K562 (cell line): ENCODE measurements around the gene UGP2. TPM values are rescaled to one million over a fixed set of nuclear protein-coding genes. Genes with fewer than 3 reads are reported as not detected.

Experiments used
- ATAC-seq: fragments of 200-7000 bp; cut with Tn5 transposase; 3 replicates; pipeline ENCODE4 v1.9.1; 2020; ENCODE audit warnings: moderate library complexity
- BruUV-seq: library from RNA; stranded (reverse); fragments of 400-500 nt; replicated peaks from 2 replicates; lab custom pipeline; 2021; lab: Mats Ljungman, UMichigan
- CTCF ChIA-PET: fragments of 300-600 bp; formaldehyde crosslinking; extraction: SDS; loops from one replicate; lab custom pipeline; 2021; ENCODE audit warnings: low intra/inter-chr PET ratio; lab: Yijun Ruan, JAX
- POLR2A ChIA-PET: fragments of 300-600, 350-650 bp; sonication (Branson Sonifier 250); formaldehyde crosslinking; extraction: SDS; loops from one replicate; lab custom pipeline; 2021; ENCODE audit warnings: antibody characterized with exemption, inconsistent platforms; lab: Yijun Ruan, JAX
- DNase-seq, 4 experiments: peaks; one replicate each; pipeline versions ENCODE4 v3.0.0 to v3.0.0-alpha.2; 2011 to 2018; ENCODE audit warnings: low spot score in 3 of 4, mixed read lengths in 3 of 4; ENCODE audit errors: extremely low read depth in 1 of 4
- FAIRE-seq: peaks from 2 replicates; lab custom pipeline; 2011; peaks lifted over from hg19 to GRCh38; lab: Jason Lieb, UNC
- H2AFZ ChIP-seq: 2 replicates; pipeline ENCODE4 v1.6.0; 2011; ENCODE audit warnings: low read depth, low read length, control low read depth, inconsistent platforms
- H3K27ac ChIP-seq: fragments of 200-600 bp; 3 replicates; pipeline ENCODE4 v1.8.0; 2011; ENCODE audit warnings: low read depth, mild to moderate bottlenecking, control low read depth, inconsistent platforms, low read length, moderate library complexity, mixed read lengths; ENCODE audit errors: extremely low read depth
- H3K27me3 ChIP-seq, 2 experiments: fragments of 300-600 bp in 1 of 2; 2 replicates in 1 of 2; 3 replicates in 1 of 2; pipeline versions ENCODE4 v1.6.0 to v1.8.0; 2011; ENCODE audit warnings: inconsistent platforms in 2 of 2, low read length in 2 of 2, mild to moderate bottlenecking in 1 of 2, mixed read lengths in 1 of 2, moderate library complexity in 1 of 2; ENCODE audit not compliant: control insufficient read depth in 2 of 2, insufficient read depth in 2 of 2
- H3K36me3 ChIP-seq: fragments of 300-600 bp; 3 replicates; pipeline ENCODE4 v1.8.0; 2011; ENCODE audit warnings: mild to moderate bottlenecking, low read length, inconsistent platforms; ENCODE audit not compliant: control insufficient read depth, insufficient read depth
- H3K4me1 ChIP-seq, 2 experiments: fragments of 200-600 bp in 1 of 2; replicated peaks in 1 of 2; 2 replicates in 1 of 2; 3 replicates in 1 of 2; pipeline versions ENCODE4 v1.5.1 to v1.8.0; 2011; ENCODE audit warnings: inconsistent platforms in 2 of 2, low read length in 2 of 2, mild to moderate bottlenecking in 1 of 2, mixed read lengths in 1 of 2, moderate library complexity in 1 of 2; ENCODE audit not compliant: control insufficient read depth in 2 of 2, insufficient read depth in 2 of 2
- H3K4me2 ChIP-seq: 2 replicates; pipeline ENCODE4 v1.6.1; 2011; ENCODE audit warnings: low read length, control low read depth, inconsistent platforms, mixed read lengths; ENCODE audit not compliant: insufficient read depth
- H3K4me3 ChIP-seq: fragments of 200-600 bp; sonication (generic), shearing (Covaris generic); 2 replicates; pipeline ENCODE4 v1.5.1; 2016; ENCODE audit warnings: control low read depth, inconsistent platforms
- H3K79me2 ChIP-seq: fragments of 200-600 bp; 3 replicates; pipeline ENCODE4 v1.8.0; 2011; ENCODE audit warnings: low read length, inconsistent platforms; ENCODE audit not compliant: control insufficient read depth, insufficient read depth
- H3K9ac ChIP-seq, 2 experiments: 2 replicates each; pipeline versions ENCODE4 v1.6.0 to v1.6.1; 2011; ENCODE audit warnings: low read depth in 2 of 2, low read length in 2 of 2, control low read depth in 1 of 2, inconsistent platforms in 1 of 2, mild to moderate bottlenecking in 1 of 2, mixed read lengths in 1 of 2; ENCODE audit not compliant: insufficient read depth in 1 of 2
- H3K9me1 ChIP-seq: one replicate; pipeline ENCODE4 v1.6.0; 2011; ENCODE audit warnings: inconsistent platforms, mild to moderate bottlenecking, low read length, moderate library complexity; ENCODE audit not compliant: control insufficient read depth, insufficient read depth
- H3K9me3 ChIP-seq: replicated peaks from 2 replicates; pipeline ENCODE4 v1.5.1; 2011; ENCODE audit warnings: low read depth, low read length, inconsistent platforms; ENCODE audit not compliant: control insufficient read depth, insufficient read depth
- H4K20me1 ChIP-seq: replicated peaks from 2 replicates; pipeline ENCODE4 v1.6.1; 2011; ENCODE audit warnings: low read length, inconsistent platforms, mixed read lengths; ENCODE audit not compliant: control insufficient read depth, insufficient read depth
- ATF7 ChIP-seq: fragments of 450-650 bp; IDR thresholded peaks from 2 replicates; pipeline ENCODE4 v1.7.1; 2014; ENCODE audit warnings: mild to moderate bottlenecking, moderate library complexity
- CAMTA2 ChIP-seq: fragments of 250-450 bp; sonication (Bioruptor Pico); conservative IDR thresholded peaks from 2 replicates; pipeline ENCODE4 v1.5.1; 2022
- CHD1 ChIP-seq: fragments of 200-600 bp; sonication (generic); IDR thresholded peaks from one replicate; pipeline ENCODE4 v1.6.1; 2012; ENCODE audit warnings: mild to moderate bottlenecking, moderate library complexity, low read length, inconsistent platforms
- CREM ChIP-seq: IDR thresholded peaks from 2 replicates; pipeline ENCODE4 v1.6.1; 2014; ENCODE audit warnings: antibody characterized with exemption, low read depth
- DMBX1 ChIP-seq: fragments of 250-450 bp; sonication (Bioruptor Pico); IDR thresholded peaks from 2 replicates; pipeline ENCODE4 v1.8.0; 2022; ENCODE audit warnings: inconsistent platforms, mild to moderate bottlenecking, moderate library complexity, borderline replicate concordance
- KLF13 ChIP-seq: fragments of 450-650 bp; IDR thresholded peaks from 2 replicates; pipeline ENCODE4 v1.6.1; 2016; ENCODE audit warnings: missing genetic modification characterization, low read depth, mild to moderate bottlenecking, missing compliant biosample characterization, moderate library complexity, borderline replicate concordance
- MED1 ChIP-seq: sonication (generic); formaldehyde crosslinking; IDR thresholded peaks from 2 replicates; pipeline ENCODE4 v1.8.1; 2023; ENCODE audit warnings: missing genetic modification reagents, borderline replicate concordance
- RBM15 ChIP-seq: fragments of 200-400 bp; formaldehyde crosslinking; IDR thresholded peaks from 2 replicates; pipeline ENCODE4 v1.6.1; 2018; ENCODE audit warnings: mild to moderate bottlenecking, low read length, moderate library complexity; ENCODE audit not compliant: insufficient read depth
- STAG1 ChIP-seq: sonication (generic); formaldehyde crosslinking; IDR thresholded peaks from 2 replicates; pipeline ENCODE4 v1.5.0; 2020; ENCODE audit warnings: missing genetic modification reagents, borderline replicate concordance
- TBP ChIP-seq: optimal IDR thresholded peaks from 2 replicates; pipeline ENCODE3; 2011; ENCODE audit warnings: low read depth, low read length, improper control_type of control experiment
- THAP7 ChIP-seq: fragments of 250-450 bp; sonication (Bioruptor Pico); IDR thresholded peaks from 2 replicates; pipeline ENCODE4 v1.5.0; 2021
- ZC3H11A ChIP-seq: IDR thresholded peaks from 2 replicates; pipeline ENCODE4 v1.6.1; 2012; ENCODE audit warnings: low read depth, low read length, improper control_type of control experiment
- ZFP30 ChIP-seq: fragments of 250-450 bp; sonication (Bioruptor Pico); IDR thresholded peaks from 2 replicates; pipeline ENCODE4 v1.8.0; 2022; ENCODE audit warnings: moderate library complexity, mild to moderate bottlenecking, inconsistent platforms, borderline replicate concordance
- ZKSCAN1 ChIP-seq: fragments of 150-350 bp; IDR thresholded peaks from 2 replicates; pipeline ENCODE4 v1.6.1; 2016; ENCODE audit warnings: low read depth, low read length
- ZNF75A ChIP-seq: fragments of 450-650 bp; formaldehyde crosslinking; IDR thresholded peaks from 2 replicates; pipeline ENCODE4 v1.4.0; 2020; ENCODE audit warnings: mild to moderate bottlenecking
- ZNF830 ChIP-seq: fragments of 250-450 bp; sonication (Bioruptor Pico); IDR thresholded peaks from 2 replicates; pipeline ENCODE4 v1.5.0; 2021; ENCODE audit warnings: mild to moderate bottlenecking
- WGBS: fragments of 100-300 bp; shearing (Covaris generic); methylation state at CpG from one replicate; pipeline ENCODE4 v1.1.6; 2016; ENCODE audit warnings: low coverage, mixed read lengths; ENCODE audit not compliant: insufficient coverage; ENCODE audit errors: missing lambda C conversion rate; 5-methylcytosine and 5-hydroxymethylcytosine counted together
- in situ Hi-C: fragments of 300-500 bp; cut with MboI; formaldehyde crosslinking; loops from 4 replicates; pipeline ENCODE4 v1.15.0; 2018; ENCODE audit warnings: inconsistent platforms, mixed read lengths
- intact Hi-C: fragments of 100-400 bp; cut with micrococcal nuclease; formaldehyde crosslinking; loops from 2 replicates; pipeline ENCODE4 v1.14.2; 2022
- polyA plus RNA-seq, 8 experiments: library from polyadenylated mRNA; depleted of rRNA in 4 of 8; stranded (reverse) in 5 of 8; unstranded in 3 of 8; fragments of >200 nt; fragmentation: Nextera tagmentation in 2 of 8; fragmentation: Illumina TruSeq in 1 of 8; extraction: Ambion mirVana in 2 of 8; extraction: Trizol in 1 of 8; gene quantifications; 2 replicates each; pipeline versions ENCODE4 v1.2.1 to v1.2.3, GENCODE V29; 2011 to 2014; ENCODE audit warnings: inconsistent platforms in 1 of 8, missing spikeins in 1 of 8
- total RNA-seq, 7 experiments: library from RNA; depleted of rRNA in 6 of 7; stranded (reverse); fragments of >200 nt in 6 of 7; fragmentation: Illumina TruSeq in 2 of 7; extraction: Trizol in 2 of 7; gene quantifications; 2 replicates each; pipeline versions ENCODE4 v1.2.1 to v1.2.3, GENCODE V29; 2011 to 2021; ENCODE audit warnings: low replicate concordance in 1 of 7

The UGP2 gene
- total and polyA plus RNA-seq, 9 of the 15 experiments (the other 6 are each of a cell fraction or from before 2014, with no cell fraction given): 25.2 to 69.3 (median 58.9) TPM

- WGBS: 0% methylated on average over 2 of the region's 2 CpGs
- H3K4me2 ChIP-seq: no peak overlapping the region
- H3K27ac ChIP-seq: no peak overlapping the region
- no peaks in the 10 kb centered on the region for H3K9me1 ChIP-seq
- H3K36me3 ChIP-seq: no peaks in the 10 kb centered on the region
- H3K79me2 ChIP-seq: no peaks in the 10 kb centered on the region
- in situ Hi-C loops: no loop called here
- no peaks in the 10 kb centered on the region for H4K20me1 ChIP-seq
- TF ChIP-seq KLF13 (tag) (no peak), ZFP30 (CRISPR knock-in tag) (no peak), ZKSCAN1 (no peak), CAMTA2 (CRISPR knock-in tag) (no peak), TBP (no peak), MED1 (CRISPR knock-in tag) (no peak), ZC3H11A (no peak), THAP7 (no peak), RBM15 (no peak), STAG1 (CRISPR knock-in tag) (no peak), ZNF830 (CRISPR knock-in tag) (no peak), ZNF75A (CRISPR knock-in tag) (no peak), CREM (no peak), ATF7 (no peak), CHD1 (no peak), DMBX1 (no peak)
- BruUV-seq: no TSS peak
- FAIRE-seq: no peak
- no peak for ATAC-seq
- CTCF ChIA-PET: no interaction called here
- H3K9me3 ChIP-seq: no peaks in the 10 kb centered on the region; the same call in 1 of the 2 replicates
- H3K4me1 ChIP-seq: no peaks in the 10 kb centered on the region
- POLR2A ChIA-PET: interaction anchor here (1.2 kb wide), 1 partner anchor 22 kb away, joined by 3 read pairs; no protein-coding TSS in a partner anchor
- no peak overlapping the region for H3K9ac ChIP-seq
- H2AFZ ChIP-seq: no peak overlapping the region
- intact Hi-C loops: no loop called here
- DNase-seq: no peak
- no peak overlapping the region for H3K4me3 ChIP-seq
- peaks cover 0 to 3% of the 10 kb centered on the region in 2 experiments; a peak in 4 of 5 replicates for H3K27me3 ChIP-seq
Measured at GRCh38 chr2:63818271-63818670, 23.4 kb upstream of the UGP2 start.
